ENCODE measurements around the gene TCF12.
A peak's percentile ranks its signal among the peaks of the same experiment; 100 is the strongest.
"Not testable (repeated sequence)": the region's sequence is repeated elsewhere in the genome, so short reads cannot be mapped to it uniquely, and the experiment has no call there.

TCF12 gene

GRCh38 chr15:57092252-57092651, 173.8 kb downstream of the TCF12 start:
- no peak for DNase-seq (ENCODE audit: low read depth in 2 of 2)

- no peak for DNase-seq (ENCODE audit: low read depth in 2 of 2)
Measured at GRCh38 chr15:57094321-57095257, 176.1 kb downstream of the TCF12 start.

- no peak for DNase-seq (ENCODE audit: low read depth in 2 of 2)
Measured at GRCh38 chr15:57095896-57096295, 177.5 kb downstream of the TCF12 start.

- DNase-seq (ENCODE audit: low read depth in 2 of 2): no peak
Measured at GRCh38 chr15:57097246-57097645, 178.8 kb downstream of the TCF12 start.

- DNase-seq (ENCODE audit: low read depth in 2 of 2): not testable (repeated sequence)
Measured at GRCh38 chr15:57097919-57098543, 179.6 kb downstream of the TCF12 start.

GRCh38 chr15:57098896-57099295, 180.5 kb downstream of the TCF12 start:
- DNase-seq (ENCODE audit: low read depth in 2 of 2): peak; percentile 17 to 20

- no peak for DNase-seq (ENCODE audit: low read depth in 2 of 2)
Measured at GRCh38 chr15:57100136-57100539, 181.7 kb downstream of the TCF12 start.

- DNase-seq (ENCODE audit: low read depth in 2 of 2): no peak
Measured at GRCh38 chr15:57102858-57103257, 184.4 kb downstream of the TCF12 start.

GRCh38 chr15:57108296-57108695, 189.9 kb downstream of the TCF12 start:
- DNase-seq (ENCODE audit: low read depth in 2 of 2): no peak

- DNase-seq (ENCODE audit: low read depth in 2 of 2): no peak
Measured at GRCh38 chr15:57109005-57109404, 190.6 kb downstream of the TCF12 start.

- DNase-seq (ENCODE audit: low read depth in 2 of 2): no peak
Measured at GRCh38 chr15:57111002-57111401, 192.6 kb downstream of the TCF12 start.

GRCh38 chr15:57112178-57112577, 193.7 kb downstream of the TCF12 start:
- no peak for DNase-seq (ENCODE audit: low read depth in 2 of 2)

GRCh38 chr15:57114070-57114469, 195.6 kb downstream of the TCF12 start:
- no peak for DNase-seq (ENCODE audit: low read depth in 2 of 2)

GRCh38 chr15:57118013-57118799, 199.8 kb downstream of the TCF12 start:
- DNase-seq (ENCODE audit: low read depth in 2 of 2): no peak

- no peak for DNase-seq (ENCODE audit: low read depth in 2 of 2)
Measured at GRCh38 chr15:57122080-57122840, 203.8 kb downstream of the TCF12 start.

GRCh38 chr15:57124036-57124435, 205.6 kb downstream of the TCF12 start:
- no peak for DNase-seq (ENCODE audit: low read depth in 2 of 2)

- DNase-seq (ENCODE audit: low read depth in 2 of 2): no peak
Measured at GRCh38 chr15:57129064-57129463, 210.6 kb downstream of the TCF12 start.

- no peak for DNase-seq (ENCODE audit: low read depth in 2 of 2)
Measured at GRCh38 chr15:57130956-57131355, 212.5 kb downstream of the TCF12 start.

- no peak for DNase-seq (ENCODE audit: low read depth in 2 of 2)
Measured at GRCh38 chr15:57133127-57133968, 214.9 kb downstream of the TCF12 start.

GRCh38 chr15:57134071-57134605, 215.7 kb downstream of the TCF12 start:
- DNase-seq (ENCODE audit: low read depth in 2 of 2): no peak

Measured in fibroblast of skin of left biceps (primary cell).